GM21528 (cell line): ENCODE results near the gene RPAP2.
"Not testable (repeated sequence)": the region's sequence is repeated elsewhere in the genome, so short reads cannot be mapped to it uniquely, and the experiment has no call there.

Experiments
- ATAC-seq: cut with Tn5 transposase; IDR thresholded peaks from one replicate; pipeline ENCODE4 v1.9.1; 2021; ENCODE audit warnings: mild to moderate bottlenecking, moderate library complexity; ENCODE audit not compliant: unreplicated experiment, low FRiP score

Gene RPAP2

DNA sequence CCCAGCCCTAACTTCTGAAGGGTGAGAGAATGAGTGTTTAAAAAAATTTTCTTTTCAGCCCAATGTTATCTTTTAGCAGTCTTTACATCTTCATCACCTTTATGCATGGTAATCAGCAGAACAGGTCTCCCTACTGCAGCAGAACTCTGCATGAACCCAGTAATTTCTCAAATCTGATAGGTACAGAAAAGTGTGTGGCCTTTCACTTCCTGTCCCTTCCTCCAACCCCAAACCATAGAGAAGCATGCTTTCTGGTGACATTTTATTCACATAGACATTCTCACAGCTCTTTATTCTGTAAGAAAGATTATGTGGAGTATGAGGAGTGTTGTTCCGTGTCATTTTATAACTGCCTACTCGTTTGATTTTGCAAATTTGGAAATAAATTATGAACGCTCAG lies 68.6 kb downstream of the RPAP2 start:
- ATAC-seq, result no peak

DNA sequence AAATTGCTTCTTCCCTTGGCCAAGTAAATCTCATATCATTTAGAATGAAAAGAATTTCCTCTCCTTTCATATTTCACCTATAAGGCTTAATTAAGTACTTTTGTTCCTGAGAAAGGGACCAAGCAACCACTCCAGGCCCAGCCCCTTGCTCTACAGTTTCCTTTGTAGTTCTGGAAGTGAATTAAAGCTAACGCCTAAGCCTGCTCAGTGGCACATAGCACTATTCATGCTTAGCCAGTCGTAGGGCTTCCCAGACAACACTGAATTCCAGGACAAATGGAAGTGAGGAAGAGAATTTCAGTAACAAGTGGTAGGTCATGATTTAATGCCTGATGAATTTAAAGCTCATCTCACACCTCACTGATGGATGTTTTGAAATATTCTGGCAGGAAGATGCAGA lies 73.3 kb downstream of the RPAP2 start:
- no peak for ATAC-seq

DNA sequence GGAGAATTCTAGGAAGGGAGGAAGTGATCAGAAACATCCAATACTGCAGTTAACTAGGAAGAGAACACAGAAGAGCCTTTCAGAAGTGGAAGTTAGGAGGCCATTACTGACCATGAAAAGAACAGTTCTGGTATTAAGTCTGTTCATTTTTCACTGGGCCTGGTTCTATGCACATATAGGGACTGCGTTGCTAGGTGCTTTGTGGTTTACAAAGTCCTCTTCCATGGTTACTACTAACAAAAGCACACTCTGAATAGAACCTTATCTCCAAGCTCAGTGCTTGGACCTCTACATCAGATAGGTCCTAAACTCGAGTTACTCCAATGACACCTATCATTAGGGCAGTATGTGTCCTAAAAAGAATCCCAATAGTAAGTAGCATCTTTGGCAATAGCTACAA lies 75.4 kb downstream of the RPAP2 start:
- no peak for ATAC-seq

DNA sequence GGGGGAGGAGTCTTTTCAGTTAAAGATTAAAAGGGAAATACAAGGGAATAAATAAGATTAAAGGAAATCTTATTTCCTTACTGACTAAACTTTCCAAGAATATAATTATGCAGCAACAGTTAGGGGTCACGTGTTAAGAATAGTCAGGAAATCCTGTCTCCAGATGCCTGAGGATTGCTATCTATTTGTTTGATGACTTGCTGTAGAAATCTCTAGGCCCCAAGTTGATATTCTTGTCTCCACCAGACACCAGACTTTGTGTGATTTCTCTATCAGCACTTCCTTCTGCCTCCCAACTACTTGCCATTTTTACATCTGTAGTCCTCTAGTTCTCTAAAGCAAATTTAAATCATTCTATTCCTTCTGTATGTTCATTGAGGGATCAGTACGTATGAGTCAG lies 77.5 kb downstream of the RPAP2 start:
- ATAC-seq, result no peak

DNA sequence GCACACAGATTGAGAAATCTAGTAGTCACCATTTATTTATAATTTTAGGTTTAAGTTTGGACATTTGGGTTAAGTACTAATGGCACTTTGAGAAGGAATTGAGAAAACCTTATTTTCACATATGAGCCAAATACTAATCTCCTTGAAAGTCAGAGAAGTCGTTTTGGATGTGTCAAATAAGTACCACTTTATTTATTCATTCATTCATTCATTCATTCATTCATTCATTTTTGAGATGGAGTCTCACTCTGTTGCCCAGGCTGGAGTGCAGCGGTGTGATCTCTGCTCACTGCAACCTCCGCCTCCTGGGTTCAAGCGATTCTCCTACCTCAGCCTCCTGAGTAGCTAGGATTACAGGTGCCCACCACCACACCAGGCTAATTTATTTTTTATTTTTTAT lies 79.1 kb downstream of the RPAP2 start:
- not testable (repeated sequence) for ATAC-seq

DNA sequence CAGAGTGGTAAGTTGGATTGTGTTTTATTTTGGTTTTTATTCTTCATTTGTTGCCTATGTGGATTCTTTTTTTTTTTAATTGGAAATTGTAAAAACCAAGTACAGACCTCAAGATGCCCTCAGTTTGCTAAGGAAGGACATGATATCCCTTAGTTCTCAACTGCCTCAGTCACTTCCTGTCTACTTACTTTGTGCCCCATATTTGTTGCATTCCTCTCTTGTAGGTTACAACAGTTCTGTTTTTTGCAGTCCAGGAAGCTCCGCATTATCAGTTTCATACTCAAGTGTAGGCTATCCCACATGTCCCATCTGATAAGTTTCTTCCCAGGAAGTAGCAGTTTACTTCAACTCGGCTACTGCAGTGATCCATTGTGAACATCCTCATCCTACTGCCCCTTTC lies 82.0 kb downstream of the RPAP2 start:
- no peak for ATAC-seq

DNA sequence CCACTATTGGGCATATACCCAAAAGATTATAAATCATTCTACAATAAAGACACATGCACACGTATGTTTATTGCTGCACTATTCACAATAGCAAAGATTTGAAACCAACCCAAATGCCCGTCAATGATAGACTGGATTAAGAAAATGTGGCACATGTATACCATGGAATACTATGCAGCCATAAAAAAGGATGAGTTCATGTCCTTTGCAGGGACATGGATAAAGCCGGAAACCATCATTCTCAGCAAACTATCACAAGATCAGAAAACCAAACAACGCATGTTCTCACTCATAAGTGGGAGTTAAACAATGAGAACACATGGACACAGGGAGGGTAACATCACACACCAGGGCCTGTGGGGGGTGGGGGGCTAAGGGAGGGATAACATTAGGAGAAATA lies 95.1 kb downstream of the RPAP2 start:
- not testable (repeated sequence) for ATAC-seq

DNA sequence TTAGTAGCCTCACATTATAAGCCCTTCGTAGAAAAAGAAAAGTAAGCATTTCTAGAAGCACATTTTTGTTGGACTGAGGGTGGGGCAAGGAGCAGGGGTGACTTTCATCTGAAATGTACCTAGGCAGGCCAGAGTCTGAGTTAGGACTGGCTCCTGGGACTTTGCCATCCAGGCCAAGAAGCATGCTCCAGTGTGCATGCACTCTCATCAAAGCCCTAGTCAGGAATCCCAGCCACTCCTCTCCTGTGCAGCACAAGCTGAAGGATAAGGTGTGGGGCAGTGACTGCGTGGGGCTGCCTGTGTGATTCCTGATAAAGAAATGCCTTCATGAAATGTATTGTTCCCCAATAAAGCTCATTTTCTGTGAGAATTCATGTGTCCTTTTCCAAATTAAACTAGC lies 99.7 kb downstream of the RPAP2 start:
- ATAC-seq, result no peak

DNA sequence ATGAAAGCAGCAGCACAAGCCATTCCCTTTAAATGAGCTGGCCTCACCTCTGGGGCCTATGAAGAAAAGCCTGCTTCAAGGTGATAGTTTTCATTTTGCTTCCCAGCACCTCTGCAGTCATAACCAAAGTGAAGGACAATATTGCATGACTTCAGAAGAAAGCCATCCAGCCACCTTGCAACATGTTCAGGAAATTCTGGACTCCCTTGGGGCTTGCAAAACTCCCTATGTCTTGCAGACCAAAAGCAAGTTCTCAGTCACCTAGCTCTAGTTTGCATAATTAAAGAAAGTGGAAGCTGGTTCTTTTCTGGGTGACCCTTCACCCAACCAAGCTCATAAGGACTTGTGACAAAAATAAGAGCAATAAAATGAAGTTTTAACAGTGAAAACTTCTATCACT lies 100.2 kb downstream of the RPAP2 start:
- ATAC-seq, result no peak

DNA sequence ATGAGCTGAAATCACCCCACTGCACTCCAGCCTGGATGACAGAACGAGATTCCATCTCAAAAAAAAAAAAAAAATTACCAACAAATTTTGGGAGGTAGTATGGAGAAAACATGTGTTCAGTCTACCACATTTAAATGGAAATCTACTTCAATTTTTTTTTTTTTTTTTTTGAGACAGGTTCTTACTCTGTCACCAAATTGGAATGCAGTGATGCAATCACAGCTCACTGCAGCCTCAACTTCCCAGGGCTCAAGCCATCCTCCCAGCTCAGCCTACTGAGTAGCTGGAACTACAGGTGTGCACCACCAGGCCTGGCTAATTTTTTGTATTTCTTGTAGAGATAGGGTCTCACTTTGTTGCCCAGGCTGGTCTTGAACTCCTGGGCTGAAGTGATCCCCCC lies 105.8 kb downstream of the RPAP2 start:
- no peak for ATAC-seq

DNA sequence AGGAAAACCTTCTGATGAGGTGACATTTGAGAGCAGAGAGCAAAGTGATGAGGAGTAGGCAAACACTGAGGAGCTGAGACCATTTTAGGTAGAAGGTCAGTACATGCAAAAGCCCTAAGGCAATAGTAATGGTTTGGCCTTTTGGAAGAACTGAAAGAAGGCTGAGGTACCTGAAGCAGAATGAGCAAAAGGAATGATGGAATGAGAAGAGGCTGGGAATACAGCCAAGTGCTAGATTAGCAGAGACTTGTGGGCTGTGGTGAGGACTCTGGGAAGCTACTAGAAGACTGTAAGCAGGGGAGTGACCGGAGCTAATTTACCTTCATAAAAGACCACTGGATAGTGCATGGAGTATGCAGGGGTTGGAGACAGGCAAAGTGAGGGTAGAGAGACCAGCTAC lies 110.0 kb downstream of the RPAP2 start:
- ATAC-seq, result no peak

DNA sequence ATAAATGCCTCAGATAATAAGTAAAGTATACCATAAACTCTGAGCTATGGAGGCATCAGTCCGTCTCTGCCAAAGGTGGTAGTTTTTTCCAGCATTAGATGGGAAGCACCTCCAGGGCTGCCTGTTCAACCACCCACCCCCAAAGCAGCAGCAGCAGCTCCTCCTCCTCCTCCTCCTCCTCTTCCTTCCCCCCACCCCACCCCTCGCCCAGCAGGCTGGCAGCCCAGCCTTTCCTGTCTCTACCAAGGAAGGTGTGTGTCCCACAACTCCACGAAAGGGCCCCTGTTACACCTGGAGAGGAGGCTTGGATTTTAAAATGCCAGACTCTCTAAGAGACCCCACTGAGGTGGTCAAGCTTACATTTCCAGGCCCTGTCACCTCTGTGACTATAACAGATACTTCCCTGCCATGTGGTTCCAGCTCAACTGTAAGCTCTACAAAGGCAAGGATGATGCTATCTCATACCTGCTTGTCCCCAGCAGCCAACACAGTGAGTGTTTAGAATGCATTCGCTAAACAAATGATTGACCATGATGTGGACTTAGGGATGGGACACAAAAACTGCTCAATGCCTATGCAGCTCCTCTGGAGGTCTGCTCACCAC lies 111.2 kb downstream of the RPAP2 start:
- ATAC-seq, result no peak

DNA sequence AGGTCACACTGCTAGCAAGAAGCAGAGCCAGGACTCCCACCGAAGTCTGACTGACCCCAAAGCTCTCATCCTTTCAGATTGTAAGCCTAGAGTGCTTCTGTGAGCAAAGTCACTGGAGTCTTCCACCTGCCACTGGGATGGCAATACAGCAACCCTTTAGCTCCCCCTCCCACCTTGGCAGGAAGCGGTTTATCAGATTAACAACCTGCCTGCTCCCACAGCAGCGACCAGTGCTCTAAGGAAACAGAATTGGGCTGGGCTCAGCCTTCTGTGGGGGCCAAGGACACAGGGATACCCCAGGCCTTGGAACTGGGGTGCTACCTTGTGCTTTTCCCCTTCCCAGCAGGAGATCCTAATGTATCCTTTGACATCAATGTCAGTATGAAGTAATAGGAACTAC lies 111.8 kb downstream of the RPAP2 start:
- no peak for ATAC-seq

DNA sequence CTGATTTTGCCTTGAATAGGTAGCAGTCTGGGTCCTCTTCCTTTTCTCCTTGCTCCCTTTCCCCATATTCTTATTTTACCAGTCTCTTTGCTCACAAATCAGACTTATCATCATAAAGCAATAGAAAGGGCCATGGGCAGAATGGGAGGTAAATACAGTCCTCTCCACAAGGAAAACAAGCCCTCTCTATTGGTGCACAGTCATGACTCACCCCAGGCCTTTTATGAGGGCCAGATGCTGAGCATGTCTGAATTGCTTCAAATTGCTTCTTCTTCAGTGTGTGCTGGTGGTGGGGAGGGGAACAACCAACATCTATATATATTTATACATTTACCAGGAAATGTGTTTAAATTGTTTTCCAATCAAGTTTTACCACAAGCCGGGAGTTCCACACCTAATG lies 112.7 kb downstream of the RPAP2 start:
- ATAC-seq, result no peak

DNA sequence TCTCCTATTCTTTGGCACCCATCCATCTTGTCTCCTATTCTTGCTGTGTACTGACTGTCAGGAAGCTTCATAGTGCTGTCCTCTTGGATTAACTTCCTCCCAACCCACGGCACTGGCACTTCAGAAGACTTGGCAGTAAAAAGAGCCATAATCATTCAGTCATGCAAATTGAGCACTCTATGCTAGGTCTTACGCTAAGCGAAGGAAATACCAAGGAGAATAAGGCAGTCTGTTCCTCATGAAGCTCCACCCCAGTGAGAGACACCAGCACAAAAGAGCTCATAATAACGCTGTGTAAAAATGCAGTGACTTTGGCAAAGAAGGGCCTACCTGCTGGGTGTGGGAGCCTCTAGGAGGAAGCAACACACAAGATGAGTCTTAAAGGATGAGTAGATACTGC lies 120.8 kb downstream of the RPAP2 start:
- ATAC-seq, result no peak

DNA sequence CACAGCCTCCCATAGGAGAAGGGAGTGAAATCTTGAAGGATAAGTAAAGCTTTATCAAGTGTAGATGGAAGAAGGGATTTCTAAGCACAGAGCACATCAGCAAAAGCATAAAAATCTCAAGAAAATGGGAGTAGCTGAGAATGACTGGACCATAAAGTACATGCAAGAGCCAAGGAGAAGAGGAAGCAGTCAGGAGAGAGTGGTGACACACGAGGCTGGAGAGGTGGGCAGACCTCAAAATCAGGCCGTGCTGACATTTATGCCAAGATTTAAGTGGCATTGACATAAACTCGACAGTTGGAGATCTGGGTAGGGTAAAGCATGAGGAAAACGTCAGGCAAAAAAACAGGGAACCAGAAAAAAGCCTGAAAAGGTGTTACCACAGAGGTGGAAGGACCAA lies 125.5 kb downstream of the RPAP2 start:
- no peak for ATAC-seq

DNA sequence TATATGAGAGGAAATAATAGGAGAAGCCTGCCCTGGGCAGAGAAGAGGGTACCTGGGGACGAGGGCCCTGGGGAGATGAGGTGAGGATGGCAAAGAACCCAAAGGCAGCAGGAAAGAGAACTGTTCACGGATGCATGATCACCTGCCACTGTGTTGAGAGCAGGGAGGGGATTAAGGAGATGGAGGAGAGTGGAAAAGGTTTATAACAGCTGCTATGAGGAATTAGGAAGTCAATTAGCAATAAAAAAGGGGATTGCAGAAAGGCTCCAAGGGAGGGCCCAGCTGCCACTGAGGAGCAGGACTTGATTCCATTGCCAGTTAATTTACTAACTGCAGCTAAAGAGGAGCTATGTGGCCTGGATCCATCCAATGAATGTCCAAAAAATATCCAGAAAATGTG lies 126.8 kb downstream of the RPAP2 start:
- no peak for ATAC-seq

DNA sequence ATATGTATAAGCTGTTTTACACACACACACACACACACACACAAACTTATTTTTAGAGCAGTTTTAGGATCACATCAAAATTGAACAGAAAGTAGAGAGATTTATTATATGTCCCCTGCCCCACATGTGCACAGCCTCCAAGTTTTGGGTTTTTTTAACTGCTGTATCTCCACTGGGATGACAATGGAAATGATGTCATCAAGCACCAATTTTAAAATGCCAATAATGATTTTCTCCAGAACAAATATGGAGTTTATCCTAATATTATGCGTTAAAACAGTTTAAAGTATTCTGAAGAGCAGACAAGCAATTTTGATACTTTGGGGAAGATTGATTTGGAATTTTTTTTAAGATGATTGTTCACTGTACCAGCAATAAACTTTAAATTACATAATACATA lies 131.2 kb downstream of the RPAP2 start:
- ATAC-seq, result no peak

DNA sequence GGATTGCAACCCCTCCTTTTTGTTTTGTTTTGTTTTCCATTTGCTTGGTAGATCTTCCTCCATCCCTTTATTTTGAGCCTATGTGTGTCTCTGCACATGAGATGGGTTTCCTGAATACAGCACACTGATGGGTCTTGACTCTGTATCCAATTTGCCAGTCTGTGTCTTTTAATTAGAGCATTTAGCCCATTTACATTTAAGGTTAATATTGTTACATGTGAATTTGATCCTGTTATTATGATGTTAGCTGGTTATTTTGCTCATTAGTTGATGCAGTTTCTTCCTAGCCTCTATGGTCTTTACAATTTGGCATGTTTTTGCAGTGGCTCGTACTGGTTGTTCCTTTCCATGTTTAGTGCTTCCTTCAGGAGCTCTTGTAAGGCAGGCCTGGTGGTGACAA lies 135.7 kb downstream of the RPAP2 start:
- ATAC-seq, result not testable (repeated sequence)

DNA sequence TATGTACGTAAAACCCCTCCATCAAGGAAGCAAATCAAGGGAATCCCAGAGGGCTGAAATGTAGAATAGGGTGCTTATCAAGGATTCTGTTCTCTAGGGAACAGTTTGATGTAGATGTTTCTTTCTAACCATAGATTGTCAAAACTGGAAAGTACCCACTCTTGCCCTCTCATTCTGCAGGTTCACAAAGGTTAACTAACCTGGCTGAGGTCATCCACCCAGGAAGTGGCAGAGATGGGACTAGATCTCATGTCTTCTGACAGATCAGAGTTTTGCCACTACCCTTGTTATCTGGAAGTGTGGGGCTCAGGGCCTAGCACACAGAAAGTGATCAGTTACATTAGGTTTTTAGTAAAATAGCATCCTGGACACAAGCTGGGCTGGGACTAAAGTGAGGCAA lies 140.4 kb downstream of the RPAP2 start:
- no peak for ATAC-seq

DNA sequence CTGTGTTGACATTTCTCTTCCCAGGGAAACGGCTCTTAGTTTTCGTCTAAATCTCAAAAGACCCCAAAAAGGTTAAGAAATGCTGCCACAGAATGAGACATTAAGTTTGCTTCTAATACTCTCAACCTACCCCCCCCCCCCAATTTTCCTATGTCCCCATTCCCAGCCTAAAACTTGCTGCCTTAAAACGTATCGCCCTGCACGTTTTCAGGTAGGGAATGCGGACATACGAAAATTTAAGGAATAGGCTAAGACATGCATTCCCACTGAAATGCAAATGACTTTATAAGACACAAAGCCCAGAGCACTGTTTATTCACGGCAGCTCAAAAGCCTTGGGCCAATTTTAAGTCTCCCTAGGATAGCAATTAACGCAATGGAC lies 142.4 kb downstream of the RPAP2 start:
- ATAC-seq, result no peak

DNA sequence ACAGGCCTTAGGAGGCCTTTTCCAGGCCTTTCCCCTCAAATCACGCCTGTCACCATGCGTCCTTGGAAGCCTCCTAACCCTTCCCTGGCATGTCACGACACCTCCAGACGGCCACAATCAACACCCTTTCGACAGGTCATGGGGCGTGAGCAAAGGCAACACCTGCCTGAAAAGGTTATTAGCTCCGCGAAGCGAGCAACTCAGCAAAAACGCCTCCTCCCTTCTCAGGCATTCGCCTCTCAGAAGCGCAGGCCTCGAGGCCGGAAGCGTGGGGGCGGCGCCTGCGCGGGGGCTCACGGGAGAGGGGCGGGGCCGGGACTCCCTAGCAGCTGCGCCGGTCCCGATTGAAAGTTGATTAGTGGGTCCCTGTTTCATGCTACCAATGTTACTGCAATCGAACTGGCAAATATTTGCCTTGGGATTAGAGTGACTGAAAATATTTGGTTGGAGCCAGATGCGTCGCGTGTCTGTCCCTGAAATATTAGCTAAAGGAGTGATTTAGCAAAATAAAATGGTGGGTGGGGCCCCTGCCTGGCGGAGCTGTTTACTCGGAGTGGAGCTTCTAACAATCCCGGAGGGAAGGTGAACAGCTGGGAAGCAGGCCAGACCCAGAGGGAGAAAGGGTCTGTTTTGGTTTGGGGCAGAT lies 143.0 kb downstream of the RPAP2 start:
- no peak for ATAC-seq

DNA sequence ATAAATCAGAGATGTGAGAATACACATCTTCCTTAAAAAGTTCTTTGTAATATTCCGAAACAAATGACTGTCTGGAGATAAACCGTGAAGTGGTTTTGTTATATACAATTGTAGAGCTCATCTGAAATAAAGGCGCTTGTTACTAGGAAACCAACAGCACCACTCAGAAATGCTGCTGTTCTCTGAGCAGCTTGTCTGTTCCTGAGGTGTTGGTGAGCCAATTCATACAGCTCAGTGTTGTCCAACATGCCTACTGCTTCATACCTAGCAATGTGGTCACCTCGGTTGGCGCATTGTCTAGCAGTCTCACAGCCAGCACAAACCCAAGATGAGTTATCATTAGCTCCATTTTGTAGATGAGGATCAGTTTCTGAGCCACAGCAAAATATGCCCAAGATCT lies 143.5 kb downstream of the RPAP2 start:
- no peak for ATAC-seq
